Measurements from ENCODE around the gene PROCR.

- TF ChIP-seq CTCF (IDR thresholded peaks at IDR 0.05; ENCODE audit: insufficient read depth, low read length): no peak
- TF ChIP-seq SPI1 (IDR thresholded peaks at IDR 0.05; ENCODE audit: borderline replicate concordance, low read depth): no peak
- no peak for TF ChIP-seq REST (IDR thresholded peaks at IDR 0.05; ENCODE audit: insufficient replicate concordance, low read depth)
These were observed 15.9 kb upstream of the PROCR start for GRCh38 chr20:35155936-35156335.

Data from HL-60 (cell line).